CD4-positive, alpha-beta memory T cell (primary cell): ENCODE measurements around the gene RDH11. TPM values are rescaled to one million over a fixed set of nuclear protein-coding genes. Genes with fewer than 3 reads are reported as not detected.
A peak's percentile ranks its signal among the peaks of the same experiment; 100 is the strongest.

Source experiments
- CTCF ChIA-PET: fragments of 350-600 bp; sonication (Branson Sonifier 250); formaldehyde crosslinking; loops from one replicate; lab custom pipeline; 2021; ENCODE audit warnings: inconsistent platforms; ENCODE audit not compliant: partially characterized antibody; lab: Charles Lee
- POLR2A ChIA-PET: fragments of 350-600 bp; sonication (Branson Sonifier 250); formaldehyde crosslinking; loops from one replicate; lab custom pipeline; 2021; ENCODE audit not compliant: partially characterized antibody; lab: Charles Lee
- DNase-seq, 5 donors: peaks; one replicate each; pipeline versions ENCODE4 v3.0.0 to v3.0.0-alpha.2; 2020 to 2022; ENCODE audit warnings: mixed read lengths in 1 of 5
- H3K27ac ChIP-seq: one replicate; pipeline ENCODE4 v1.7.0; 2013; ENCODE audit warnings: low read depth, low read length
- H3K27me3 ChIP-seq: 2 replicates; pipeline ENCODE4 v1.7.0; 2013; ENCODE audit warnings: mild to moderate bottlenecking, low read length, moderate library complexity; ENCODE audit not compliant: insufficient read depth
- H3K36me3 ChIP-seq: 2 replicates; pipeline ENCODE4 v1.7.0; 2013; ENCODE audit warnings: mild to moderate bottlenecking, low read length, moderate library complexity; ENCODE audit not compliant: insufficient read depth
- H3K4me1 ChIP-seq: 2 replicates; pipeline ENCODE4 v1.7.0; 2013; ENCODE audit warnings: mild to moderate bottlenecking, low read length, moderate library complexity; ENCODE audit not compliant: insufficient read depth
- H3K4me3 ChIP-seq, 2 donors: one replicate each; pipeline ENCODE4 v1.7.0; 2013; ENCODE audit warnings: low read length in 2 of 2, mild to moderate bottlenecking in 1 of 2
- H3K9me3 ChIP-seq, 2 donors: one replicate each; pipeline ENCODE4 v1.7.0; 2013; ENCODE audit warnings: low read length in 2 of 2, control low read depth in 1 of 2; ENCODE audit not compliant: control insufficient read depth in 1 of 2
- H3K27ac Mint-ChIP-seq, 7 donors: one replicate each; pipeline ENCODE4 v1.8.0; 2020 to 2021; ENCODE audit warnings: mixed read lengths in 7 of 7, mild to moderate bottlenecking in 6 of 7, inconsistent platforms in 3 of 7, moderate library complexity in 3 of 7
- H3K27me3 Mint-ChIP-seq, 2 donors: one replicate each; pipeline ENCODE4 v1.8.0; 2020 to 2021; ENCODE audit warnings: mixed read lengths in 2 of 2
- H3K36me3 Mint-ChIP-seq, 2 donors: one replicate each; pipeline ENCODE4 v1.8.0; 2020 to 2021; ENCODE audit warnings: mixed read lengths in 2 of 2, inconsistent platforms in 1 of 2, mild to moderate bottlenecking in 1 of 2
- H3K4me1 Mint-ChIP-seq, 4 donors: one replicate each; pipeline ENCODE4 v1.8.0; 2020 to 2021; ENCODE audit warnings: mixed read lengths in 4 of 4, mild to moderate bottlenecking in 1 of 4
- H3K4me3 Mint-ChIP-seq, 8 donors: one replicate each; pipeline ENCODE4 v1.8.0; 2020 to 2021; ENCODE audit warnings: mixed read lengths in 8 of 8, mild to moderate bottlenecking in 7 of 8, moderate library complexity in 6 of 8, inconsistent platforms in 3 of 8
- H3K9me3 Mint-ChIP-seq, 8 donors: one replicate each; pipeline ENCODE4 v1.8.0; 2020 to 2021; ENCODE audit warnings: mixed read lengths in 8 of 8, mild to moderate bottlenecking in 5 of 8, inconsistent platforms in 3 of 8, moderate library complexity in 1 of 8
- intact Hi-C: fragments of 100-400 bp; cut with micrococcal nuclease; formaldehyde crosslinking; loops from one replicate; pipeline ENCODE4 v1.15.1; 2023
- polyA plus RNA-seq, 2 donors: library from polyadenylated mRNA; unstranded; fragments of 300-500 nt; fragmentation: Illumina TruSeq; gene quantifications; one replicate each; pipeline ENCODE4 v1.2.3, GENCODE V29; 2021
- total RNA-seq, 2 experiments: library from RNA; stranded (reverse); gene quantifications; one replicate each; pipeline ENCODE4 v1.2.3, GENCODE V29; 2021

Gene RDH11
- total RNA-seq: 10 to 100 TPM; 45.2 to 46.0 TPM
- polyA plus RNA-seq: 10 to 100 TPM; 72.7 to 95.3 TPM

GRCh38 chr14:67695394-67695949 is at the start of gene RDH11:
Gene RDH11 (minus strand): TSS chr14:67695764. CDS start chr14:67695703, 61 bp downstream.
- Histone ChIP-seq H3K4me1 (peaks cover 15% of the 10 kb centered on the region), H3K27me3 (no peaks in the 10 kb centered on the region), H3K36me3 (peaks cover 18% of the 10 kb centered on the region), H3K9me3 (no peaks in the 10 kb centered on the region), H3K4me3 (peak within 1 kb of the TSS; percentile 91 to 94), H3K27ac (peak within 1 kb of the TSS; percentile 75)
- Mint-ChIP-seq H3K27me3 (no peaks in the 10 kb centered on the region), H3K36me3 (peaks cover 16 to 26% of the 10 kb centered on the region in 2 donors), H3K4me1 (peaks cover 10 to 29% (median 18%) of the 10 kb centered on the region in 4 donors), H3K9me3 (no peaks in the 10 kb centered on the region), H3K27ac (peak within 1 kb of the TSS; percentile 78 to 98 (median 90)), H3K4me3 (peak within 1 kb of the TSS; percentile 89 to 93 (median 92))
- DNase-seq: peak; percentile 83 to 91 (median 84)
- intact Hi-C loops: loop anchor here (1.0 to 2.0 kb wide), 6 partner anchors 21 to 1187 kb away; partner anchors contain the start of genes ARG2, EIF2S1, GPHN and PIGH
- ChIA-PET POLR2A (interaction anchor here (0.6 to 2.9 kb wide), 9 partner anchors 9 to 336 kb away, joined by 3 to 28 read pairs (median 4); partner anchors contain the start of genes ATP6V1D, EIF2S1, PIGH and VTI1B), CTCF (interaction anchor here (0.7 to 5.0 kb wide), 7 partner anchors 8 to 336 kb away, joined by 3 to 44 read pairs (median 8); partner anchors contain the start of genes ARG2, ATP6V1D, EIF2S1 and PIGH)

DNA sequence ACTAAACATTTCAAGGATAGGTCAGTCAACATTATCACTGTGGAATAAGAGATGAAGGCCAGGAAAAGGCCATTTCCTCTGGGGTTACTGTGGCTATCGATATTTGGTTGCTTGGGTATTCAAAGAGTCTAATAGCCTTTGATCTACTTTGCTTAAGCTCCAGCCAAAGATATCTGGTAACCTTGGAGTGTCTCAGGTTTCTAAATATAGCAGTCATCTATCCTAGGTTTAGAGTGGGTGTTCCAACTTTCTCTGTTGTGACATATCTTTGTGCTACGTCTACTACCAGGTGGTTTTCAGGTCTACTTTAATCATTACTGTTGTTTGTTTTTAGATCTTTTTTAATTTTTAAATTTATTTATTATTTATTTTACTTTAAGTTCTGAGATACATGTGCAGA is 48.5 kb upstream of the RDH11 start:
- H3K4me3 ChIP-seq: no peak overlapping the region
- Mint-ChIP-seq H3K27me3 (no peaks in the 10 kb centered on the region), H3K9me3 (peaks cover 0 to 5% (median 0%) of the 10 kb centered on the region in 8 donors), H3K4me1 (peaks cover 0 to 6% (median under 1%) of the 10 kb centered on the region in 4 donors), H3K4me3 (no peak overlapping the region), H3K27ac (no peak overlapping the region), H3K36me3 (peaks cover 27 to 32% of the 10 kb centered on the region in 2 donors)
- ChIA-PET CTCF (no interaction called here), POLR2A (no interaction called here)
- H3K27me3 ChIP-seq: no peaks in the 10 kb centered on the region
- no peaks in the 10 kb centered on the region for H3K4me1 ChIP-seq
- no peaks in the 10 kb centered on the region for H3K9me3 ChIP-seq
- DNase-seq: no peak
- no peak overlapping the region for H3K27ac ChIP-seq
- H3K36me3 ChIP-seq: peaks cover 13% of the 10 kb centered on the region
- intact Hi-C loops: no loop called here

- H3K27ac Mint-ChIP-seq: peak overlapping the region in 1 of 7 donors; percentile 31
- CTCF ChIA-PET: no interaction called here
- H3K27me3 Mint-ChIP-seq: no peaks in the 10 kb centered on the region
- H3K4me1 ChIP-seq: no peaks in the 10 kb centered on the region
- H3K36me3 ChIP-seq: no peaks in the 10 kb centered on the region
- peaks cover 0 to 4% (median 0%) of the 10 kb centered on the region in 8 donors for H3K9me3 Mint-ChIP-seq
- H3K27me3 ChIP-seq: no peaks in the 10 kb centered on the region
- POLR2A ChIA-PET: no interaction called here
- no peaks in the 10 kb centered on the region for H3K36me3 Mint-ChIP-seq
- H3K9me3 ChIP-seq: no peaks in the 10 kb centered on the region
- peak in 3 of 5 donors; percentile 2 to 46 (median 26) for DNase-seq
- H3K4me1 Mint-ChIP-seq: peaks cover 0 to 8% (median under 1%) of the 10 kb centered on the region in 4 donors
- H3K27ac ChIP-seq: no peak overlapping the region
- H3K4me3 Mint-ChIP-seq: no peak overlapping the region
- H3K4me3 ChIP-seq: no peak overlapping the region
- intact Hi-C loops: no loop called here
Measured at GRCh38 chr14:67738740-67739504, 43.4 kb upstream of the RDH11 start.

- intact Hi-C loops: no loop called here
- Histone ChIP-seq H3K36me3 (no peaks in the 10 kb centered on the region), H3K9me3 (no peaks in the 10 kb centered on the region), H3K4me3 (no peak overlapping the region), H3K27ac (no peak overlapping the region), H3K27me3 (no peaks in the 10 kb centered on the region), H3K4me1 (no peaks in the 10 kb centered on the region)
- Mint-ChIP-seq H3K4me1 (peaks cover 0 to 8% (median under 1%) of the 10 kb centered on the region in 4 donors), H3K27me3 (no peaks in the 10 kb centered on the region), H3K9me3 (peaks cover 0 to 2% (median 0%) of the 10 kb centered on the region in 8 donors), H3K27ac (no peak overlapping the region), H3K36me3 (no peaks in the 10 kb centered on the region), H3K4me3 (no peak overlapping the region)
- CTCF ChIA-PET: no interaction called here
- DNase-seq: no peak
- POLR2A ChIA-PET: no interaction called here
Measured at GRCh38 chr14:67736771-67737170, 41.2 kb upstream of the RDH11 start.

DNA sequence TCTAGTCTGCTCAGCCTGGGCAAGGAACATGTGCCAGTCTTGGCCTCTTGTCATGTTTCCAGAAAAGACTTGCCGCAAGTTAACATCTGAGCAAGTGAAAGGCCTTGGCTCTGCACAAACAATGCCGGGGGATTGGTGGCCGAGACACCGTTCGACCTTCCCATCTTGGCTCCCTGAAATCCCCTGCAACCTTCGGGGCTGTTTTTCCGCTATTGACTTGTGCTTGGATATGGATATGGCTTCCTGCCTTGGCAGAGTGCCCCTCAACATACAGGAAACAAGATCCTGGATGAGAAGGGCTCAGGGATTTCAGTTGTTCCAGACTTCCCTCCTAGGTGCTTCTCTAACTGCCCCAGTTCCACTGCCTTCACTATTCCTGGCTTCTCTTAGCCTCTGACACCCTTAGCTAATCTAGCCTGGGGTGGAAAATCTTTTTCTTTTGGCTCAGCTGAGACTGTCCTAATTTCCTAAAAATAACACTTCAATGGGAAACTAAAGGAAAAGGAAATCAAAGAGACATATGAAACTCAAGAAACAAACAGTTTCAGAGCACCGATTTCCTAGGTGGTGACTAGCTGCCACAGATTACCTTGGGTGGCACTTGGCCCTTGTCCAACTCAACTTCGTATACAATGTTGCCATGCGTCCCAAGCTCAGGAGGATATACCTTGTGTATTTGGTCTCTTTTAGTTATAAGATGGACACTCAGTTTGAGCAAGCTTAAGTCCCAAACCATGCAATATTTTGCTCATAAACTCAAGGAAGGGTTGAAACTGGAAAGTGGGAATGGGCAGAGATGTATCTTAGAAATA is 40.0 kb upstream of the RDH11 start:
- intact Hi-C loops: no loop called here
- H3K4me1 ChIP-seq: no peaks in the 10 kb centered on the region
- no peaks in the 10 kb centered on the region for H3K27me3 Mint-ChIP-seq

GRCh38 chr14:67734675-67735074 is 39.1 kb upstream of the RDH11 start:
- peaks cover 0 to 2% (median 0%) of the 10 kb centered on the region in 8 donors for H3K9me3 Mint-ChIP-seq
- Histone ChIP-seq H3K36me3 (no peaks in the 10 kb centered on the region), H3K4me1 (no peaks in the 10 kb centered on the region), H3K4me3 (no peak overlapping the region), H3K9me3 (no peaks in the 10 kb centered on the region), H3K27ac (no peak overlapping the region), H3K27me3 (no peaks in the 10 kb centered on the region)
- ChIA-PET POLR2A (no interaction called here), CTCF (no interaction called here)
- DNase-seq: no peak
- H3K36me3 Mint-ChIP-seq: no peaks in the 10 kb centered on the region
- intact Hi-C loops: no loop called here
- H3K27me3 Mint-ChIP-seq: no peaks in the 10 kb centered on the region
- no peak overlapping the region for H3K4me3 Mint-ChIP-seq
- H3K27ac Mint-ChIP-seq: no peak overlapping the region
- peaks cover 0 to 8% (median under 1%) of the 10 kb centered on the region in 4 donors for H3K4me1 Mint-ChIP-seq

More for the DNA sequence above, 40.0 kb upstream of the RDH11 start:
- Mint-ChIP-seq H3K4me1 (peaks cover 0 to 8% (median under 1%) of the 10 kb centered on the region in 4 donors), H3K27ac (no peak overlapping the region), H3K36me3 (no peaks in the 10 kb centered on the region), H3K4me3 (no peak overlapping the region), H3K9me3 (peaks cover 0 to 2% (median 0%) of the 10 kb centered on the region in 8 donors)
- no peaks in the 10 kb centered on the region for H3K36me3 ChIP-seq
- no peak for DNase-seq
- CTCF ChIA-PET: no interaction called here
- POLR2A ChIA-PET: no interaction called here
- no peak overlapping the region for H3K27ac ChIP-seq
- no peaks in the 10 kb centered on the region for H3K27me3 ChIP-seq
- H3K4me3 ChIP-seq: no peak overlapping the region
- H3K9me3 ChIP-seq: no peaks in the 10 kb centered on the region
